IPS DF 19.7 (cell line): Measurements from ENCODE around the gene OR52E8.

Experiments
- DNase-seq: peaks from one replicate; pipeline ENCODE4 v3.0.0-alpha.2; 2013; ENCODE audit warnings: low read depth, low spot score

Gene OR52E8

DNA sequence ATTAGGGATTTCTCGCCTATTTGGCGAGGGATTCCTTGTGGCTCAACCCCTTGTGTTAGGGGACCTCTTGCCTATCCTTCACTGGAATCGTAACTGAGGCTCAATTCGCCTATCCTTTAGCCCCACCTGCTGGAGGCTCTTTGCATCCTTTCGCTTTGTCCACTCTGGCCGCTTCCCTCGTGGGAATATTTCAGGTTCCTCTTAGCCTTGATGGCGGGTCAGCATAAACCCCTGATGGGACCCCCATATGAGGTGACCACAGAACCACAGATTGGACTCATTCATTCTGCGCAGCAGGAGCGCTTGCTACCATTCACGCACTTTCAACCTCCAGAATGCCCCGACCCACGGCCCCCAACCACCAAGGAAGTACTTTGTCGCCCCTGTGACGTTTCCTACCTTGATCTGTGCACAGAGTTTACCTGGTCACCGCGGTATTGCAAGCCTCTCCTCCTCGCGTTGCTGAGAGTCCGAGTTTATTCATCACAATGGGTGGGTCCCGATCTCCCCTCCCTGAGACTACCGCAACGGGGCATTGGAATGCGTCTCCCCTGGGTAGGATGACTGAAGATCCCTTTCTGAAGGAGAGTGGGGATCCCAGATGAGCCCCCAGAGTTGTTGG lies 48.9 kb downstream of the OR52E8 start, which contains the start of gene OR52N2:
TSS of gene OR52N2 (plus strand) at position 425 of the 622 bp plus-strand sequence. CDS start 11,412 bp downstream, outside the sequence.
- no peak for DNase-seq

DNA sequence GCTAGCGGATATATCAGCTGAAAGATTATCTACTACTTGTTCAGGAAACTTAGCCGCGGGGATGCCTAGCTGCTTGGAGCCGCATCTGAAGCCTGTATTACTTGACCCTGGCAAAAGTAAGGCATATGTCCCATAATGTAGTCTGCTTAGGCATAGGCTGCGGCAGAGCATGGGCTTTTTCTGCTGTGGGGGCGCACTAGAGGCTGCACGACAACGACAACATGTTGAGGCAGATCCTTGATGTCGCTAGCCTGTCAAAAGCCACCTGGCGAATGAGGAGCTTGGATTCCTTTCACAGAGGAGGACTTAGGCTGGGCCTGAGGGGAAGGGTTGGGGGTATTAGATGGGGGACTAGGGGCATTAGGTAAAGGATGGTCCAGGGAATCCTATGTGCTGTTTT lies 49.9 kb downstream of the OR52E8 start:
- DNase-seq: no peak
